Gastroesophageal sphincter (tissue), 4 donors: ENCODE measurements around the gene RAP1A. TPM values are rescaled to one million over a fixed set of nuclear protein-coding genes. Genes with fewer than 3 reads are reported as not detected.

Experiments used
- ATAC-seq: fragments of 150-250 bp; one replicate; pipeline ENCODE4 v1.9.1; 2016; ENCODE audit warnings: mild to moderate bottlenecking, moderate library complexity
- H3K27ac ChIP-seq, 4 donors: fragments of 200-600 bp; sonication (generic) in 3 of 4; 1 replicate in 3 of 4; 2 replicates in 1 of 4; pipeline ENCODE4 v1.5.1; 2016 to 2019
- H3K27me3 ChIP-seq: fragments of 200-600 bp; sonication (generic); one replicate; pipeline ENCODE4 v1.5.1; 2019
- H3K36me3 ChIP-seq, 2 donors: fragments of 200-600 bp; sonication (generic); one replicate each; pipeline ENCODE4 v1.5.1; 2019; ENCODE audit warnings: control low read depth in 1 of 2
- H3K4me1 ChIP-seq, 3 donors: fragments of 200-600 bp; sonication (generic); 1 replicate in 2 of 3; 2 replicates in 1 of 3; pipeline ENCODE4 v1.5.1; 2016 to 2019; ENCODE audit warnings: control low read depth in 2 of 3
- H3K4me3 ChIP-seq, 2 donors: fragments of 200-600 bp; sonication (generic); one replicate each; pipeline ENCODE4 v1.5.1; 2019; ENCODE audit warnings: mild to moderate bottlenecking in 1 of 2, moderate library complexity in 1 of 2
- H3K9me3 ChIP-seq, 3 donors: fragments of 200-600 bp; sonication (generic); one replicate each; pipeline ENCODE4 v1.5.1; 2017 to 2019; ENCODE audit warnings: control low read depth in 2 of 3
- EP300 ChIP-seq: sonication (generic); formaldehyde crosslinking; IDR thresholded peaks from one replicate; pipeline ENCODE4 v1.6.1; 2017; ENCODE audit warnings: antibody characterized with exemption, mild to moderate bottlenecking
- POLR2A ChIP-seq, 2 donors: fragments of 450-650 bp; IDR thresholded peaks; one replicate each; pipeline ENCODE4 v1.6.1; 2017; ENCODE audit warnings: antibody characterized with exemption in 2 of 2, mild to moderate bottlenecking in 2 of 2, moderate library complexity in 1 of 2
- POLR2AphosphoS5 ChIP-seq: sonication (generic); formaldehyde crosslinking; IDR thresholded peaks from one replicate; pipeline ENCODE4 v1.6.1; 2017; ENCODE audit warnings: antibody characterized with exemption
- WGBS, 2 donors: methylation state at CpG; one replicate each; pipeline ENCODE4 v1.1.5; 2018; ENCODE audit warnings: low coverage in 1 of 2; 5-methylcytosine and 5-hydroxymethylcytosine counted together
- total RNA-seq, 4 donors: library from RNA; depleted of rRNA; stranded (reverse); fragments of >200 nt; gene quantifications; one replicate each; pipeline ENCODE4 v1.1.0, GENCODE V29; 2016
- TF ChIP-seq, protein P1 (sequence below), 4 experiments: fragments of 200-600 bp in 2 of 4; fragments of 450-650 bp in 2 of 4; sonication (generic) in 1 of 4; IDR thresholded peaks; one replicate each; pipeline ENCODE4 v1.5.1; 2017 to 2019; ENCODE audit warnings: antibody characterized with exemption in 4 of 4, mild to moderate bottlenecking in 2 of 4, moderate library complexity in 2 of 4

Gene RAP1A
- total RNA-seq, 4 donors from 2014 or later, result 177 to 268 (median 214) TPM

DNA sequence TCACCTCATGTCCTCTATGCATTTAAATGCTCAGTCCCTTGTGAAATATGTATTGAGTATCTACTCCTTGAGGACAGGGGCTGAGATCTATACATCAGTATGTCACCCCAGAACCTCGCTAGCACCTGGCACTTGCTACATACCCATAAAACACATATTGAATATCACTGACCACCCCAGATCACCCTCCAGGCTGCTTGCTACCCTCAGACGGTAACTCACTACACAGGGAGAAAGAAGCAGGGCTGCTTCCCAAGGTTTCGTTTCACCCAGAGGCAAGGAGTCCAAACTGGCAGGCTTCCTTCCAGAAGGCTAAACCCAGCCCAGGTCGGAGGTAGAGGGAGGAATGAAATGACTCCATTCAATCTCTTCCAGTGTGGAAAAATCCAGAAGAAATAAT is 111.1 kb downstream of the RAP1A start:
- peaks cover 0 to 19% of the 10 kb centered on the region in 2 donors for H3K36me3 ChIP-seq
- H3K4me3 ChIP-seq, result no peak overlapping the region
- TF ChIP-seq, protein P1, sequence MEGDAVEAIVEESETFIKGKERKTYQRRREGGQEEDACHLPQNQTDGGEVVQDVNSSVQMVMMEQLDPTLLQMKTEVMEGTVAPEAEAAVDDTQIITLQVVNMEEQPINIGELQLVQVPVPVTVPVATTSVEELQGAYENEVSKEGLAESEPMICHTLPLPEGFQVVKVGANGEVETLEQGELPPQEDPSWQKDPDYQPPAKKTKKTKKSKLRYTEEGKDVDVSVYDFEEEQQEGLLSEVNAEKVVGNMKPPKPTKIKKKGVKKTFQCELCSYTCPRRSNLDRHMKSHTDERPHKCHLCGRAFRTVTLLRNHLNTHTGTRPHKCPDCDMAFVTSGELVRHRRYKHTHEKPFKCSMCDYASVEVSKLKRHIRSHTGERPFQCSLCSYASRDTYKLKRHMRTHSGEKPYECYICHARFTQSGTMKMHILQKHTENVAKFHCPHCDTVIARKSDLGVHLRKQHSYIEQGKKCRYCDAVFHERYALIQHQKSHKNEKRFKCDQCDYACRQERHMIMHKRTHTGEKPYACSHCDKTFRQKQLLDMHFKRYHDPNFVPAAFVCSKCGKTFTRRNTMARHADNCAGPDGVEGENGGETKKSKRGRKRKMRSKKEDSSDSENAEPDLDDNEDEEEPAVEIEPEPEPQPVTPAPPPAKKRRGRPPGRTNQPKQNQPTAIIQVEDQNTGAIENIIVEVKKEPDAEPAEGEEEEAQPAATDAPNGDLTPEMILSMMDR (IDR thresholded peaks at IDR 0.05), result no peak
- no peak for TF ChIP-seq EP300
- TF ChIP-seq POLR2A (IDR thresholded peaks at IDR 0.05), result no peak
- TF ChIP-seq POLR2AphosphoS5, result no peak
- H3K27me3 ChIP-seq, result no peaks in the 10 kb centered on the region
- H3K27ac ChIP-seq, result peak overlapping the region in 3 of 4 donors; percentile 0 to 51 (median 18)
- H3K9me3 ChIP-seq, result no peaks in the 10 kb centered on the region
- 41 to 51% methylated on average over 3 to 4 of the region's 4 CpGs for WGBS, 2 donors
- peaks cover 0 to 78% (median 36%) of the 10 kb centered on the region in 3 donors for H3K4me1 ChIP-seq
- ATAC-seq, result no peak

GRCh38 chr1:111731956-111732355 is 112.4 kb downstream of the RAP1A start:
- H3K4me1 ChIP-seq, result peaks cover 0 to 83% (median 45%) of the 10 kb centered on the region in 3 donors
- H3K9me3 ChIP-seq, result no peaks in the 10 kb centered on the region
- peak overlapping the region in 3 of 4 donors; percentile 2 to 71 (median 32) for H3K27ac ChIP-seq
- TF ChIP-seq POLR2A (IDR thresholded peaks at IDR 0.05) (no peak), EP300 (no peak), POLR2AphosphoS5 (no peak)
- TF ChIP-seq, protein P1 (IDR thresholded peaks at IDR 0.05), result no peak
- H3K4me3 ChIP-seq, result no peak overlapping the region
- ATAC-seq, result no peak
- no peaks in the 10 kb centered on the region for H3K27me3 ChIP-seq
- peaks cover 0 to 11% of the 10 kb centered on the region in 2 donors for H3K36me3 ChIP-seq
- 95% methylated on average over 3 of the region's 6 CpGs; no CpG with 5 or more reads in 1 of the 2 donors for WGBS, 2 donors

- Histone ChIP-seq H3K9me3 (no peaks in the 10 kb centered on the region), H3K27me3 (no peaks in the 10 kb centered on the region), H3K27ac (peak overlapping the region in 3 of 4 donors; percentile 71 to 75 (median 72)), H3K36me3 (peaks cover 0 to 3% of the 10 kb centered on the region in 2 donors), H3K4me1 (peaks cover 0 to 91% (median 53%) of the 10 kb centered on the region in 3 donors), H3K4me3 (no peak overlapping the region)
- ATAC-seq, result no peak
- 56 to 84% methylated on average over 1 to 3 of the region's 7 CpGs for WGBS, 2 donors
- TF ChIP-seq, protein P1 (IDR thresholded peaks at IDR 0.05), result no peak
- TF ChIP-seq POLR2A (IDR thresholded peaks at IDR 0.05) (no peak), EP300 (no peak), POLR2AphosphoS5 (no peak)
Observed at GRCh38 chr1:111732718-111733117, 113.1 kb downstream of the RAP1A start.

- Histone ChIP-seq H3K4me3 (no peak overlapping the region), H3K4me1 (peaks cover 0 to 98% (median 59%) of the 10 kb centered on the region in 3 donors), H3K27me3 (no peaks in the 10 kb centered on the region), H3K36me3 (peaks cover 0 to 3% of the 10 kb centered on the region in 2 donors), H3K27ac (peak overlapping the region in 3 of 4 donors; percentile 71 to 75 (median 72)), H3K9me3 (no peaks in the 10 kb centered on the region)
- ATAC-seq, result peak; percentile 74
- 36 to 39% methylated on average over 7 of the region's 9 CpGs for WGBS, 2 donors
- TF ChIP-seq POLR2AphosphoS5 (peak; percentile 34), POLR2A (IDR thresholded peaks at IDR 0.05) (no peak), EP300 (no peak)
- TF ChIP-seq, protein P1 (IDR thresholded peaks at IDR 0.05), result no peak
Observed at GRCh38 chr1:111733183-111733991, 113.8 kb downstream of the RAP1A start.
